GM19351 (cell line): ENCODE data around the gene FAM174C.
A peak's percentile ranks its signal among the peaks of the same experiment; 100 is the strongest.

Source experiments
- ATAC-seq: cut with Tn5 transposase; IDR thresholded peaks from one replicate; pipeline ENCODE4 v1.9.1; 2021; ENCODE audit warnings: mild to moderate bottlenecking, moderate library complexity; ENCODE audit not compliant: unreplicated experiment

FAM174C gene

GRCh38 chr19:1275260-1275975 lies at the start of gene FAM174C:
Gene FAM174C (plus strand): TSS chr19:1275530. CDS start chr19:1275550, 20 bp downstream.
- peak; percentile 80 for ATAC-seq

DNA sequence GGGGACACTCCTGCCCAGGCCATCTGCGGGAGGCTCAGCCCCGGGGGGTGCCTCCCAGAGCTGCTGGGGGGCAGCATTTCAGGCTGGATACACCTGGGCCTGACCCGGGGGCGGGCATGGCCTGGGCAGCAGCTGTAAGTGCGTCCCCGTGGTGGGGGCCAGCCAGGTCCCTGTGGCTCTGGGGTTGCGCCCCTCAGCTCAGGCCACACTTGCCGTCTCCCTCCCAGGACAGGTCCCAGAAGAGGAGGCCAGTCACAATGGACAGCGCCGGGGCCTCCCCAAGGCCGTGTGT lies 49.2 kb upstream of the FAM174C start:
- no peak for ATAC-seq

GRCh38 chr19:1226522-1227303 lies 48.6 kb upstream of the FAM174C start:
- ATAC-seq = no peak

DNA sequence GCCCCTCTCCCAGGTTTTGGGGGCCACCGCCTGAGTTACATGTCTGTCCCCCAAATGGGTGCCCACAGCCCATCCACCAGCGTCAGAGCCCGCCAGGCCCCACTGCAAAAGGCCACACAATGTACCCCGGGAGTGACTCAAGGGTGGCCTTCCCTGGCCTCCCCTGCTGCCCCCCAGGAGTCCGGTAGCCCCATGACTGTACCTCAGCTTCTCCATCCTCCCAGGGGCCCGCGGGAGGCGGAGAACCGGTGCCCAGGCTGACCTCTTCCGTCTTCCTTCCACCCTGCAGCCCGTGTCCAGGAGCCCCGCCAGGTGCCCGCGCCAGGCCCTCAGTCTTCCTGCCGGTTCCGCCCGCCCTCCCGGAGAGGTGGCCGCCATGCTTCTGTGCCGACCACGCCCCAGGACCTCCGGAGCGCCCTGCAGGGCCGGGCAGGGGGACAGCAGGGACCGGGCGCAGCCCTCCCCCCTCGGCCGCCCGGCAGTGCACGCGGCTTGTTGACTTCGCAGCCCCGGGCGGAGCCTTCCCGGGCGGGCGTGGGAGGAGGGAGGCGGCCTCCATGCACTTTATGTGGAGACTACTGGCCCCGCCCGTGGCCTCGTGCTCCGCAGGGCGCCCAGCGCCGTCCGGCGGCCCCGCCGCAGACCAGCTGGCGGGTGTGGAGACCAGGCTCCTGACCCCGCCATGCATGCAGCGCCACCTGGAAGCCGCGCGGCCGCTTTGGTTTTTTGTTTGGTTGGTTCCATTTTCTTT lies 47.9 kb upstream of the FAM174C start:
- ATAC-seq = no peak

GRCh38 chr19:1228161-1228957 lies 47.0 kb upstream of the FAM174C start:
- no peak for ATAC-seq

GRCh38 chr19:1229056-1229923 lies 46.0 kb upstream of the FAM174C start:
- ATAC-seq = no peak

- ATAC-seq = no peak
Measured at GRCh38 chr19:1229924-1230782, 45.2 kb upstream of the FAM174C start.

DNA sequence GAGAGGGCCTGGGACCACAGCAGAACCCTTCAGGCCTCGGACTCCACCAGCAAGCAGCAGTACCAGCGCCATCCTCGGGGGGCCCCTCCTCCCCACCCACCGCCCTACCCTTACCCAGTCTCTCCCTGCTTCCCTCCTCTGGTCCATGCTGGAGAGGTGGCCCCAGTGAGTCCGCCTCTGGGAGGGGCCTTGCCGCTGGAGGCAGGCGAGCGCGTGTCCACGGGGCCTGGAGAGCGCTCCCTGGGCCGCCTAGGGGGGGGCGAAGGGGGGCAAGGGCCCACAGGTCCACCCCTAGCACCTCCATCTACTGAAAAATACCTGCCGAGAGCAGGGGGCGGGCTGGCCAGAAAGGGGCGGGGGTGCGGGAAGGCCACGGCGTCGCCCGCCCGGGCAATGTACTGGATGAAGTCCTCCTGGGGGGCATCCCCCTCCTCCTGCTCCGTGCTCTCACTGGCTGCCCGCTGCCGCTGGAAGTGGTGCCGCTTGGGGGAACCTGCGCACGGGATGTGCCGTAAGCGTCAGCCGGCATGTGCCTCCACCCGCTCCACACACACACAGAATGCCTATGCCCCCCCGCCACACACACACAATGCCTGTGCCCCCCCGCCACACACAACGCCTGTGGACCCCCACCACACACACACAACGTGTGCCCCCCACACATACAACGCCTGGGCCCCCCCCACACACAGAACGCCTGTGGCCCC lies 44.4 kb upstream of the FAM174C start:
- ATAC-seq = no peak

DNA sequence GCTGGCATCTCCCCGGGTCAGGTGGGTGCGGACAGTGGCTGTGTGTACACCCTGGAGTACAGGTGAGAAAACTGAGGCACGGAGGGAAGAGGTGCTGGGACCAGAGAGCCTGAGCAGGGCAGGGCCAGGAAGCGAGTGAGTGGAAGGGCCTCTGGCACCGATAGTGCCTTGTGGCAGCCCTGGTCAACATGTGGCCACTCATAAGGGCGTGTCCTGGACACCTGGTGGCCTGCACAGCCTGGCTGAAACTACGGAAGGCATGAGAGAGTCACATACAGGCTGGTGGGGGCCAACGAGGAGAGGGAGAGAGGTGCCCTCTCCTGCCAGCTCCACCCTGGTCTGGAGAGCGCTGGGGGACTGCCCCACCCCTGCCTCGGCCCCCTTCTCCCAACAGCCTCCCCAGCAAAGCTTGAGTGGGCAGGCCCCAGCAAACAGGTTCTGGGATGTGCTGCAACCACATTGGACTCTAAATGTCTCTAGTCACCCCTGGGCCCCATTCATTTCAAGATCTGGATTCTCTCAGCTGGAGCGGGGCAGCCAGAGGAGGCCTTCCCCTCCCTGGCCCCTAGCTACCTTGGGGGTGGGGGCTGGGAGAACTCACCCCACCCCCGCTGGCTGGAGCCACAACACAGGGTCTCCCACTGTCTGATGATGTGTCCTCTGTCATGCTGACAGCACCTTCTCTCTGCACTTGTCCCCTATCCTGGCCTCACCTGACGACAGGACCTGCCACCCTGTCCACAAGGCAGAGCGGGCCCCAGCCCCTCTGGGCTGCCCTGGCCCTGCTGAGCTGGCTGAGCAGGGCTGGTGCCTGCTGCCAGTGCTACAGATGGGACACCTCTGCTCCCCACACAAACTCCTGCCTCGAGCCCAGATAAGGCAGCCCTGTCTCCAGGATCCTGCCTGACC lies 43.3 kb upstream of the FAM174C start:
- no peak for ATAC-seq

DNA sequence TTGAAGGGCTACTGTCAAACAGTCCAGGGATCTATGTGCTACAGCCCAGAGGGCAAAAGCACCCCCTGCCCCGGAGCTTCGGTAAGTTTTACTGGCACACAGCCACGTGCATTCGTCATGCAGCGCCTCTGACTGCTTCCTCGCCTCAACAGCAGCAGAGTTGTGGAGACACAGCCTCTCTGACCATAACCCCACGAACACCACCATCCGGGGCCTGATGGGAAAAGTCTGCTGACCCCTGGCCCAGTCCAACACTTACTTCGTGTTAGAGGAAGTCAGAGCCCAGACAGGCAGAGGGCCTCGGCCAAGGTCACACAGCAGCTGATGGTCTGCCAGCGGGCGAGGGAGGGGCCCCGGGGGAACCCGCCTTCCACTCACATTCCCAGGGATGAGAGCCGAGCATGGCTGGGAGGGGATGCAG lies 42.7 kb upstream of the FAM174C start:
- no peak for ATAC-seq

GRCh38 chr19:1233115-1233667 lies 42.1 kb upstream of the FAM174C start:
- no peak for ATAC-seq

DNA sequence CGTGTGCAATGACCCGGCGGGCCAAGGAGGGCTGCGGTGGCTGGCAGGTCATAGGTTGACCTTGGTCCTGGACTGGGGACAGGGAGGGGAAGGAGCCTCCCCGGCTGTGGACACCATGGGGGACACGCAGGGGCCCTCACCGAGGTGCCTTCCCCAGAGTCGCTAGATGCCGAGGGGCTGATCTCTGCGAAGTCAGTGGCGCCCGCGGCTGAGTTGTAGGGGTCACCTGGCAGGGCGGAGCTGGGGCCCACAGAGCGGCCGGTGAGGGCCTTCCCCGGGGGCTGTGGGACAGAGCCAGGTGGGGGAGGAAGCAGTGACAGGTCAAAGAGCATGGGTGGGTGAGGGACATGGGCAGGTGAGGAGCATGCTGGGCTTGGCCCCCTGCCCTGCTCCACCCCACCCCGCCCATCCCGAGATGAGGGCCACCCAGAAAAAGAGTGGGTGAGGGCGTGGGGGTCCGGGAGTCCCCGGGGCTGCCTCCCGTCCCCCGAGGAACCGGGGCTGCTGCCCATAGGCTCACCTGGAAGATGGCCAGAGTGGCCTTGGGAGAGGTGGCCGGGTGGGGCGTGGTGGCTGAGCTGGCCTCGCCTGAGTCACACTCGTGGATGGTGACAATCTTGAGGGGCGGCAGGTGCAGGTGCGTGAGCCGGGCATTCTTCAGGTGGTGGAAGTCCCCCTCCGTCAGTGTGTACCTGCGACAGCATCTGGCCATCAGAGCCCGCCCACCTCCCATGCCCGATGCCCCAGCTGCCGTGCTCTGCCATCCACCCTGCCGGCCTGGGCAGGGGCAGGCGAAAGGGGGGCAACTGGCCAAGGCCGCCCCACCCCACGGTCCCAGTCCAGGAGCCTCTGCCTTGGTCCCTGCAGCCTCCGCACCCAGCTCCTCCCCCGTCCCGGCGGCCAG lies 41.0 kb upstream of the FAM174C start:
- no peak for ATAC-seq

DNA sequence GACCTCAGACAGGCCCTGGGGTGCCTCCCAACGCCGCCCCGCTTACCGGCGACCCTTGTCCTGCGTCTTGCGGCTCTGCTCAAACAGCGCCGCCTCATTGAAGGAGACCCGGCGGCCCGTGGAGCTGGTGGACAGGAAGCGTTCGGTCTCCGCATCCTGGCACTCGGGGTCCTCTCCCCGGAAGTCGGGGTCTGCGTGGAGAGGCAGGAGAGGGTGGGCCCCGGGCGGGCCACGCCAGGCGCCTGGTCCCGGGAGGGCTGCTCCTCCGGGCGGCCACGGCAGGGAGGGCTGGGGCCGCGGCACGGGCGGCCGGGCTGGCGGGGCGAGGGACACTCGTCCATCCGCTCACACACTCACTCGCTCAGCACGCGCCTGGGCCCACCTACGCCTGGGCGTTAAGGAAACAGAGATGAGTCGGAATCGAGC lies 40.4 kb upstream of the FAM174C start:
- no peak for ATAC-seq

GRCh38 chr19:1235625-1236538 lies 39.4 kb upstream of the FAM174C start:
- ATAC-seq = no peak

DNA sequence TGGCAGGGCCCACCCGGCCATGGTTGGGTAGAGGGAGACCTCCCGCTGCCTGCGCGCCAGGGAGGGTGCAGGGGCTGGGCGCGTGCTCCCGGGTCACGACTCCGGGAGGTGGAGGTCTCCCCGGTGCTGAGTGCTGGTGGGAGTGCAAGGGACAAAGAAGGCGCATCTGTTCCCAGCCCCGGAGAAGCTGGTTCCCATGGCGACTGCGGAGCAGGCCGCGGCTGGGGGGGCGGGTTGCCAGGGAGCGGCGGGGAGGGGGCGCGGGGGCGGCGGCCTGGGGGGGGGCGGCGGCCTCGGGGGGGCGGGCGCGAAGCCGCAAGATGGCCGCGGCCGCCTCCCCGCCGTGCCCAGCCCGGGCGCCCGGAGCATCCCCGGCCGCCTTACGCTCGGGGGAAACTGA lies 38.8 kb upstream of the FAM174C start:
- ATAC-seq = no peak
